Caco-2 (cell line): ENCODE results near the gene MRTFA. TPM values are rescaled to one million over a fixed set of nuclear protein-coding genes. Genes with fewer than 3 reads are reported as not detected.

ENCODE experiments used
- BruUV-seq: library from RNA; stranded (reverse); fragments of 400-500 nt; replicated peaks from 2 replicates; lab custom pipeline; 2021; lab: Mats Ljungman, UMichigan
- CTCF ChIA-PET: fragments of 300-600 bp; sonication (Branson Sonifier 250); formaldehyde crosslinking; loops from one replicate; lab custom pipeline; 2022; ENCODE audit warnings: antibody characterized with exemption; lab: Charles Lee
- POLR2A ChIA-PET: fragments of 300-600 bp; sonication (Branson Sonifier 250); formaldehyde crosslinking; loops from one replicate; lab custom pipeline; 2022; ENCODE audit warnings: antibody characterized with exemption; lab: Charles Lee
- DNase-seq, 2 experiments: peaks; one replicate each; pipeline versions ENCODE4 v3.0.0 to v3.0.0-alpha.2; 2020 to 2022
- H3K27me3 ChIP-seq: replicated peaks from 2 replicates; pipeline ENCODE4 v1.6.0; 2011; ENCODE audit warnings: low read length; ENCODE audit not compliant: control insufficient read depth, insufficient read depth
- H3K36me3 ChIP-seq: 2 replicates; pipeline ENCODE4 v1.5.1; 2011; ENCODE audit warnings: low read length; ENCODE audit not compliant: control insufficient read depth, insufficient read depth
- H3K4me1 ChIP-seq: fragments of 250-450 bp; sonication (Bioruptor Pico); 2 replicates; pipeline ENCODE4 v1.5.1; 2020; ENCODE audit warnings: mild to moderate bottlenecking
- H3K4me3 ChIP-seq: 2 replicates; pipeline ENCODE4 v1.5.1; 2011; ENCODE audit warnings: low read depth, mild to moderate bottlenecking, control low read depth, low read length
- H3K9me3 ChIP-seq: fragments of 250-450 bp; sonication (Bioruptor Pico); 2 replicates; pipeline ENCODE4 v1.5.1; 2020; ENCODE audit warnings: mild to moderate bottlenecking, moderate library complexity
- H3K27ac Mint-ChIP-seq: one replicate; pipeline ENCODE4 v1.8.0; 2022; ENCODE audit warnings: mixed read lengths; ENCODE audit not compliant: unreplicated experiment
- H3K27me3 Mint-ChIP-seq: one replicate; pipeline ENCODE4 v1.8.0; 2022; ENCODE audit warnings: mixed read lengths; ENCODE audit not compliant: insufficient read depth, unreplicated experiment
- H3K36me3 Mint-ChIP-seq: one replicate; pipeline ENCODE4 v1.8.0; 2022; ENCODE audit warnings: mild to moderate bottlenecking, mixed read lengths; ENCODE audit not compliant: insufficient read depth, unreplicated experiment
- H3K4me1 Mint-ChIP-seq: one replicate; pipeline ENCODE4 v1.8.0; 2022; ENCODE audit warnings: low read depth, mixed read lengths; ENCODE audit not compliant: unreplicated experiment
- H3K4me3 Mint-ChIP-seq: one replicate; pipeline ENCODE4 v1.8.0; 2022; ENCODE audit warnings: mild to moderate bottlenecking, moderate library complexity, mixed read lengths; ENCODE audit not compliant: unreplicated experiment
- H3K9me3 Mint-ChIP-seq: one replicate; pipeline ENCODE4 v1.8.0; 2022; ENCODE audit warnings: mixed read lengths; ENCODE audit not compliant: unreplicated experiment
- CTCF ChIP-seq, 2 experiments: fragments of 200-600 bp in 1 of 2; IDR thresholded peaks; 1 replicate in 1 of 2; 2 replicates in 1 of 2; pipeline versions ENCODE4 v1.5.1 to v1.8.0; 2011 to 2022; ENCODE audit warnings: antibody characterized with exemption in 1 of 2, control low read depth in 1 of 2, inconsistent platforms in 1 of 2, low read depth in 1 of 2, low read length in 1 of 2, mild to moderate bottlenecking in 1 of 2, moderate library complexity in 1 of 2; ENCODE audit not compliant: insufficient read depth in 1 of 2, severe bottlenecking in 1 of 2, unreplicated experiment in 1 of 2
- intact Hi-C: fragments of 100-400 bp; cut with micrococcal nuclease; formaldehyde crosslinking; loops from one replicate; pipeline ENCODE4 v1.10.0; 2022; ENCODE audit not compliant: unreplicated experiment
- total RNA-seq: library from RNA; stranded (reverse); gene quantifications from 2 replicates; pipeline ENCODE4 v1.2.3, GENCODE V29; 2022

Gene MRTFA
- total RNA-seq, 1 experiment from 2014 or later = 38.7 TPM

GRCh38 chr22:40583053-40583741 lies 53.3 kb downstream of the MRTFA start:
- H3K9me3 ChIP-seq = no peaks in the 10 kb centered on the region
- TF ChIP-seq CTCF (IDR thresholded peaks at IDR 0.05; ENCODE audit: insufficient read depth in 1 of 2, low read depth in 1 of 2, low read length in 1 of 2, severe bottlenecking in 1 of 2, unreplicated experiment in 1 of 2) = no peak
- no peaks in the 10 kb centered on the region for H3K27me3 ChIP-seq
- H3K36me3 ChIP-seq = no peaks in the 10 kb centered on the region
- ChIA-PET POLR2A (no interaction called here), CTCF (no interaction called here)
- Mint-ChIP-seq H3K4me3 (no peak overlapping the region), H3K27ac (no peak overlapping the region), H3K36me3 (peaks cover 14% of the 10 kb centered on the region), H3K9me3 (no peaks in the 10 kb centered on the region), H3K27me3 (no peaks in the 10 kb centered on the region), H3K4me1 (peaks cover 19% of the 10 kb centered on the region)
- H3K4me1 ChIP-seq = peaks cover 14% of the 10 kb centered on the region
- no TSS peak for BruUV-seq
- intact Hi-C loops = no loop called here
- no peak for DNase-seq
- H3K4me3 ChIP-seq = no peak overlapping the region

GRCh38 chr22:40582063-40582462 lies 54.5 kb downstream of the MRTFA start:
- no peaks in the 10 kb centered on the region for H3K36me3 ChIP-seq
- TF ChIP-seq CTCF (IDR thresholded peaks at IDR 0.05; ENCODE audit: insufficient read depth in 1 of 2, low read depth in 1 of 2, low read length in 1 of 2, severe bottlenecking in 1 of 2, unreplicated experiment in 1 of 2) = no peak
- Mint-ChIP-seq H3K27ac (no peak overlapping the region), H3K9me3 (no peaks in the 10 kb centered on the region), H3K36me3 (peaks cover 14% of the 10 kb centered on the region), H3K27me3 (no peaks in the 10 kb centered on the region), H3K4me1 (peaks cover 17% of the 10 kb centered on the region), H3K4me3 (no peak overlapping the region)
- no peak overlapping the region for H3K4me3 ChIP-seq
- ChIA-PET POLR2A (no interaction called here), CTCF (no interaction called here)
- BruUV-seq = no TSS peak
- no peak for DNase-seq
- H3K9me3 ChIP-seq = no peaks in the 10 kb centered on the region
- peaks cover 3% of the 10 kb centered on the region for H3K4me1 ChIP-seq
- H3K27me3 ChIP-seq = no peaks in the 10 kb centered on the region
- intact Hi-C loops = no loop called here

- Mint-ChIP-seq H3K4me3 (no peak overlapping the region), H3K27ac (no peak overlapping the region), H3K36me3 (peaks cover 14% of the 10 kb centered on the region), H3K4me1 (peaks cover 5% of the 10 kb centered on the region), H3K27me3 (no peaks in the 10 kb centered on the region), H3K9me3 (no peaks in the 10 kb centered on the region)
- Histone ChIP-seq H3K4me3 (no peak overlapping the region), H3K27me3 (no peaks in the 10 kb centered on the region), H3K4me1 (no peaks in the 10 kb centered on the region), H3K9me3 (no peaks in the 10 kb centered on the region), H3K36me3 (no peaks in the 10 kb centered on the region)
- BruUV-seq = no TSS peak
- intact Hi-C loops = no loop called here
- no peak for DNase-seq
- POLR2A ChIA-PET = no interaction called here
- no peak for TF ChIP-seq CTCF (IDR thresholded peaks at IDR 0.05; ENCODE audit: insufficient read depth in 1 of 2, low read depth in 1 of 2, low read length in 1 of 2, severe bottlenecking in 1 of 2, unreplicated experiment in 1 of 2)
- CTCF ChIA-PET = no interaction called here
Measured at GRCh38 chr22:40580631-40581030, 55.9 kb downstream of the MRTFA start.
